RPMI8226 (cell line): ENCODE results near the gene COL16A1.

Experiments used
- DNase-seq: peaks from one replicate; pipeline ENCODE4 v3.0.0-alpha.2; 2015

COL16A1 gene

GRCh38 chr1:31645274-31645568 lies 58.6 kb downstream of the COL16A1 start:
- DNase-seq, result no peak

- peak; percentile 100 for DNase-seq
Measured at GRCh38 chr1:31644560-31645273, 59.1 kb downstream of the COL16A1 start, which contains the start of gene PEF1. TSS of gene PEF1 (minus strand) at chr1:31644876. CDS start at chr1:31644864, 12 bp downstream.

GRCh38 chr1:31643976-31644559 lies 59.7 kb downstream of the COL16A1 start:
- DNase-seq, result peak; percentile 24

GRCh38 chr1:31642897-31643296 lies 60.9 kb downstream of the COL16A1 start:
- DNase-seq, result no peak

- no peak for DNase-seq
Measured at GRCh38 chr1:31642366-31642765, 61.5 kb downstream of the COL16A1 start.

- no peak for DNase-seq
Measured at GRCh38 chr1:31640964-31641363, 62.9 kb downstream of the COL16A1 start.

GRCh38 chr1:31640179-31640578 lies 63.6 kb downstream of the COL16A1 start:
- DNase-seq, result no peak

GRCh38 chr1:31639543-31639942 lies 64.3 kb downstream of the COL16A1 start:
- no peak for DNase-seq

GRCh38 chr1:31637915-31638673 lies 65.7 kb downstream of the COL16A1 start:
- DNase-seq, result no peak

GRCh38 chr1:31633117-31633516 lies 70.7 kb downstream of the COL16A1 start:
- peak; percentile 51 for DNase-seq

- no peak for DNase-seq
Measured at GRCh38 chr1:31632649-31633048, 71.2 kb downstream of the COL16A1 start.

- DNase-seq, result no peak
Measured at GRCh38 chr1:31628931-31629556, 74.8 kb downstream of the COL16A1 start.

- DNase-seq, result no peak
Measured at GRCh38 chr1:31627930-31628559, 75.8 kb downstream of the COL16A1 start.

GRCh38 chr1:31627301-31627929 lies 76.4 kb downstream of the COL16A1 start:
- DNase-seq, result no peak

GRCh38 chr1:31626223-31627207 lies 77.3 kb downstream of the COL16A1 start:
- no peak for DNase-seq

GRCh38 chr1:31625561-31626222 lies 78.1 kb downstream of the COL16A1 start:
- no peak for DNase-seq

- no peak for DNase-seq
Measured at GRCh38 chr1:31624731-31625514, 78.9 kb downstream of the COL16A1 start.

GRCh38 chr1:31624309-31624708 lies 79.5 kb downstream of the COL16A1 start:
- DNase-seq, result no peak

GRCh38 chr1:31623365-31623764 lies 80.5 kb downstream of the COL16A1 start:
- no peak for DNase-seq
